ENCODE results near the gene FUT4.
A peak's percentile ranks its signal among the peaks of the same experiment; 100 is the strongest.
"Not testable (repeated sequence)": the region's sequence is repeated elsewhere in the genome, so short reads cannot be mapped to it uniquely, and the experiment has no call there.

Gene FUT4

GRCh38 chr11:94533206-94533605, 10.5 kb upstream of the FUT4 start:
- DNase-seq (ENCODE audit: low spot score) = no peak

DNA sequence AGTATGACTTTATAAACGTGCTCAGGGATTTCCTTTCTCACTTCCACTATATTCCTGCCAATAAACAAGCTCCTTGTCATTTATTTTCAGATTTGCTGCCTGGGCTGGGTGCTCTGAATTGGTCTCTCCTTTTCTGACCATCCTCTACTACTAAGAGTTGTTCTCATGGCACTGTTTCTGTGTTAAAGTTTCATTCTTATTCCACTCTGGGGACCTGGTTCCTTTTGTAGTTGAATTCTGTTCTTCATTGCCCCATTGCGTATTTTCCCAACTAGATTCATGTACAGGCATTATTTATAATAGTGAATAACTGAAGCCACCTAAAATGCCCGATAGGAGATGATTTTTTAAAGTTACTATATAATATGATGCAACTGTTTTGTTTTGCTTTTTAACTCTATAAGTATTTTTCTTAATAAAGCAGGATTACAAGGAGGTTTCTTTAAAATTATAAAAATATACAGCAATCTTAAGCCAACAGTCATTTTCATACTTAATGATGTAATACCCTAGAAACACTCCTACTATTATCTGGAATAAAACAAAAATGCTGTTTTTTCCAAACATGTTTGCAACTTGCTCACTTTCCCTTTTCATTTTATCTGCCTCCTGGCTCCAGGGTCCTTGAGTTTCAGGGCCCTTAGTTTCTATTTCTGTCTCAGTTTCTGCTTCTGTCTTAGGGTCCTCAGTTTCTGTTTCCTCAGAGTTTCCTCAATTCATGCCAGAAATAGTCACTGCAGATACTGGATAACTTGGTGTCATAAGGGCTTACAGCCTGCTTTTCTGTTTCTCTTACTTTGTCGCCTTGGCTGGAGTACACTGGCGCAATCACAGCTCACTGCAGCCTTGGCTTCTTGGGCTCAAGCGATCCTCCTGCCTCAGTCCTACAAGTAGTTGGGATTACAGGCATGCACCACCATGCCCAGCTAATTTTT, 9.8 kb upstream of the FUT4 start:
- no peak for DNase-seq (ENCODE audit: low spot score)

GRCh38 chr11:94536386-94536785, 7.3 kb upstream of the FUT4 start:
- DNase-seq (ENCODE audit: low spot score) = no peak

GRCh38 chr11:94537031-94537600, 6.6 kb upstream of the FUT4 start:
- no peak for DNase-seq (ENCODE audit: low spot score)

DNA sequence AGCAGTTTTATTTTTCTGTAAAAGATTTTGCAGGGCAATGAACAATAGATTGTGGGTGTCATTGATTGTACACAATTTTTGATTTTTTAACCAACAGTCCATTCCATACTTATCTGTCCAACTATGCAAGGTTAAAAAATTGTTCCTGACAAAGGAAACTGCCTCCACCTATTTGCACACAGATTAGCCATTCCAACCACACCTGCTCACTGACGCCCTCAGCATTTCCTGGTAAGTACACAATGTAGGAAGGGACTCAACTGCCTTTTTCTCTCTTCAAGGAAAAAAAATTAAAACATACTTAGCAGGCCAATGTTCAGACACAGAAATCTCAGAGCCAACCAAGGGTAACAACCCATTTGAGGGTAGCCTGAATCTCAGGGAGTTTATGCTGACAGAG, 4.3 kb upstream of the FUT4 start:
- DNase-seq (ENCODE audit: low spot score) = no peak

- peak; percentile 33 for DNase-seq (ENCODE audit: low spot score)
Observed at GRCh38 chr11:94544646-94545263, 1.0 kb downstream of the FUT4 start.

GRCh38 chr11:94545264-94546161, 1.8 kb downstream of the FUT4 start:
- no peak for DNase-seq (ENCODE audit: low spot score)

DNA sequence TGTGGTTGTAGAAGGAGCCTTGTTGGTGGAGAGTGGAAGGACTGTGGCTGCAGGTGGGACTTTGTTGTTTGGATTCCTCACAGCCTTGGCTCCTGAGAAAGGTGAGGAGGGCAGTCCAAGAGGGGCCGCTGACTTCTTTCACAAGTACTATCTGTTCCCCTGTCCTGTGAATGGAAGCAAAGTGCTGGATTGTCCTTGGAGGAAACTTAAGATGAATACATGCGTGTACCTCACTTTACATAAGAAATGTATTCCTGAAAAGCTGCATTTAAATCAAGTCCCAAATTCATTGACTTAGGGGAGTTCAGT, 2.4 kb downstream of the FUT4 start:
- no peak for DNase-seq (ENCODE audit: low spot score)

- DNase-seq (ENCODE audit: low spot score) = no peak
Observed at GRCh38 chr11:94546886-94547285, 3.2 kb downstream of the FUT4 start.

- no peak for DNase-seq (ENCODE audit: low spot score)
Observed at GRCh38 chr11:94549146-94549545, 5.4 kb downstream of the FUT4 start.

DNA sequence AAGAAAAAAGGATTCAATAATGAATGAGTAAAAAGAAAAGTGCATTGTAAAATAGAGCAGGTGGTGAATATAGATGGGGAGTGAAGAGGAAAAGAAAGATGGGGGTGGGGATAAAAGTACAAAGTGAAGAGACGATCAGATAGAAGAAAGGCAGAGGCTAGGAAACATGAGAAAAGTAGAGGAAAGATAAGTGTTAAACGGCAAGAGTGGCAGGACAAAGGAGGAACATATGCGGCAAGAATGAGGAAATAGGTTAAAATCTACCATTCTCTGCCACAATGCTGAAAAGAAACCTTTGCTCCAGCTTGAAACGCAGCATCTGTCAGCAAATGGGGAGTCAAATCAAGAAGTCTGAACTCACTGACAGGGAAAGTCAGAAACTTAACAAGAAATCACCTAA, 6.8 kb downstream of the FUT4 start:
- DNase-seq (ENCODE audit: low spot score) = no peak

GRCh38 chr11:94553938-94554337, 10.2 kb downstream of the FUT4 start:
- no peak for DNase-seq (ENCODE audit: low spot score)

DNA sequence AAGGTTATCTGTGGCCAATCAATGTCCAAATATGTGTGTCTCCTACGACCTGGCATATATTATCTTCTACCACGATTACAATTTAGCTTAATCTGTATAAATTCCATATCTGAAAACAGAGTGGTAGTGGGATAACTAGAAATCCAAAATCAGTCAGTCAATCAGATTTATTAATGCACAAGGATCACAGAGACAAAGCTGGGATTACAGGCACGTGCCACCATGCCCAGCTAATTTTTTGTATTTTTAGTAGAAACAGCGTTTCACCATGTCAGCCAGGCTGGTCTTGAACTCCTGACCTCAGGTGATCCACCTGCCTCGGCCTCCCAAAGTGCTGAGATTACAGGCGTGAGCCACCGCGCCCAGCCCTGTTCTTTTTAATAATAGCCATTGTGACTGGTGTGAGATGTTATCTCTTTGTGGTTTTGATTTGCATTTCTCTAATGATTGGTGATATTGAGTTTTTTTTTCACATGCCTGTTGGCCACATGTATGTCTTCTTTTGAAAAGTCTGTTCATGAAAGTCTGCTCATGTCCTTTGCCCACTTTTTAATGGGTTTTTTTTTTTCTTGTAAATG, 12.1 kb downstream of the FUT4 start:
- DNase-seq (ENCODE audit: low spot score) = not testable (repeated sequence)

DNA sequence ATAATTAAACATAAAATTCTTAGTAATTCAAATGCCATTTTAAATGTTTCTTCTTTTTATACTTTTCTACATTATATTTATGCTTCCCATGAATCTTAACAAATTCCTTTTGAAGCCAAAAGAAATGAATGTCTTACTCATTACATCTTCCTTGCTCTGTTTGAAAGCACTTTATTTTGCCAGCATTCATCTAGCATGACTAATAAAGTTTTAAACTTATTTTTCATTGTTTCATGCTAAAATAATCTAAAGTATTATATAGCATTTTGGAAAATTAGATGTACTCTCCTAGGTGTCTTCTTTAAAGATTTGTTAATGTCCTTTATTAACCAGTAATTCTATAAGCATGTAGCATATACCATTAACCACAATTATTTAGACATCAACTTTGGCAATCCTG, 13.7 kb downstream of the FUT4 start:
- no peak for DNase-seq (ENCODE audit: low spot score)

DNA sequence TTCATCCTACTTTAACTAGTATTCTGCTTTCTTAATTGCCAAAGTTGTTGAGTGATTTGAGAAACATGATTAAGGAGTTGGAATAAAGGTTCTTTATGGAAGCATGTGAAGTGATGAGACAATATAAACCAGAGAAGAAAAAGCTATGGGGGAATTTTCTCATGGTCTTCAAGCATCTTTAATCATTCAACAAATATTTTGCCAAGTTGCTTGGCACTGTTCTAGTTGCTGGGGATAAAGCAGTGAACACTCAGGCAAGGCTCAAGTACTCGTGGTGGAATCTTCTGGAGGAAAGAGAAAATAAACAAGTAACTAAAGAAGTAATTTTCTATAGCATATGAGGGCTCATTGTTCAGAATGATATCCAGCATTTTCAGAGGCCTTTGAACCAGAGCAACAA, 14.3 kb downstream of the FUT4 start:
- DNase-seq (ENCODE audit: low spot score) = no peak

GRCh38 chr11:94558468-94558867, 14.7 kb downstream of the FUT4 start:
- no peak for DNase-seq (ENCODE audit: low spot score)

DNA sequence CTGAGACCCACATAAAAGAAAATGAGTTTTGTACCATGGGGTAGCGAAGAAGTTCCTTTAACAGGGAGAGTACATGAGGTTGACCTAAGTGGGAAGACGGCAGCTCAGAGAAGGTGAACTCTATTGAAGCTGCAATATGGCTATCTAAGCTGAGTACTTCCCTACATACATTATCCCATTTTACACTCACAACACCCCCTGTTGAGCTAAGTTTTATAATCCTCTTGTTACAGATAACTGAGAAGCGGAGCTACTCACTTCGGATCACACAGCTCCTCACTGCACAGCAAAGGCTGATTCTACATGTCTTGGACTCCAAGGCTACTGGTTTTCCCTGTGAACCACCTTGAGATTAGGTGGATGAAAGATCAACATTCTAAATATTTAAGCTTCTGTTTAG, 15.2 kb downstream of the FUT4 start:
- no peak for DNase-seq (ENCODE audit: low spot score)

DNA sequence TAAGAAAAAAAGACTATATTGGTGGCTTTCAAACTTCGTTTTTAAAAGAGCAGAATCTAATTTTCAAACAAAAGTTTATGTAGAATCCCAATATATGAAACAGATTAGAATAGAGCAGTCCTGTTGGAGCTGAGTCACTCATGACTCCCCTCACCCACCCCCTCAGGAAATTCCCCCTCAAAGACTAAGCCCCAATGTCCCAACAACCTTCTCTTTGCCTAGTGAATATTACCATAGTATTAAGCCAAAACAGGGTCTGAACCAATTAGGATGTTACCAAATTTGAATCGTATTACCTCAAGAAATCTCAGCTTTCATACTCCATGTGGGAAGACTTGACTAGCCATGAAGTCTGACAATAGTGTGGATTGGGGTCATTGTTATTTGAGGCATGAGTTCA, 15.6 kb downstream of the FUT4 start:
- DNase-seq (ENCODE audit: low spot score) = no peak

DNA sequence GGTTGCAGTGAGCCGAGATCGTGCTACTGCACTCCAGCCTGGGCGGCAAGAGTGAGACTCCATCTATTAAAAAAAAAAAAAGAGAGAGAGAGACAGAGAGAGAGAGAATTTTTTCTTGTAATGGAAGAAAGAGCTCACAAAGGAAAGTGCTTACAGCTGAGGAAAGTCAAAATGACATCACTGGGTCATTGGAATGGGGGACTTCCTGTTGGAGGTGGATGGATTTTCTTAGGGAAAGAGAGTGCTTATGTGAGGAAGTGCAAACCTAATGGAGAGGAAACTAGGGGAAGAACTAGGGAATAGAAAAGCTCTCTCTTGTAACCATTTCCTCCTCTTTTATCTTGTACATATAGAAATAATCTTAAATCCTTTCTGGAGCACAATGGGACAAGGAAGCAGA, 17.1 kb downstream of the FUT4 start:
- DNase-seq (ENCODE audit: low spot score) = no peak

DNA sequence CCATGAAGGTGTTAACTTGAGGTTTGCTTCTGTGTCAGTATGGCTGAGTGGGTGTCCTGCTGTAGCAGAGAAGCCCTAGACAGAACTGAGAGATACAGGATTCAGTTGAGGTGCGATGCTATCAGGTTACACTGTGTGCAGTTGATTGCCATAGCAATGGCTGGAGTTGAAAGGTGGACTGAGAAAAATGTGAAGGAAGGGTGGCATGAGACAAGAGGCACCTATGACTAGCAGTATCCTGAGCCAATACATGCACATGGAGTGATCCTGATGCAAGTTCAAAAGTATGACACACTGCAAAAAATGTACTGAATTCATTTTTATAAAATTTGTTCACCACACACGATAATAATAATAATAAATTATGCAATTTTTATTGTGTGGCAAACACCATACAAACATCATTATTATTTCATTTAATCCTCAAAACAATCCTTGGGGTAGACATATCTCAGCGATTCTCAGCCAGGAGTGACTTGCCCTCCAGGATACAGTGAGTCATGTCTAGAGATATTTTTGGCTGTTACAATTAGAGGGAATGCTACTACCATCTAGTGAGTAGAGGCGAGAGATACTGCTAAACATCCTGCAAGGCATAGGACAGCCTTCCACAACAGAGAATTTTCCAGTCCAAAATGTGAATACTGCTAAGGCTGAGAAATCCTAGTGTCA, 19.6 kb downstream of the FUT4 start:
- no peak for DNase-seq (ENCODE audit: low spot score)

- no peak for DNase-seq (ENCODE audit: low spot score)
Observed at GRCh38 chr11:94563848-94564467, 20.2 kb downstream of the FUT4 start.
